SKM-1 (cell line): ENCODE measurements around the gene SMIM24.

Source experiments
- DNase-seq: peaks from one replicate; lab custom pipeline; 2025; ENCODE audit not compliant: unreplicated experiment; lab: John Stamatoyannopoulos, UW

SMIM24 gene

DNA sequence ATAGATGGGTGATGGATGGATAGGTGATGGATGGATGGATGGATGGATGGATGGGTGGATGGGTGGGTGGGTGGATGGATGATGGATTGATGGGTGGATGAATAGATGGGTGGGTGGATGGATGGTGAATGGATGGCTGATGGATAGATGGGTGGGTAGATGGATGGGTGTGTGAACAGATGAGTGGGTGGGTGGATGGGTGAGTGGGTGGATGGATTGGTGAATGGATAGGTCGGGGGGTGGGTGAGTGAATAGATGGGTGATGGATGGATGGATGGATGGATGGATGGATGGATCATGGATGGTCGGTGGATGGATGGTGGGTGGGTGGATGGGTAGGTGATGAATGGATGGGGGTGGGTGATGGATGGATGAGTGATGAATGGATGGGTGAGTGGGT lies 3.5 kb downstream of the SMIM24 start:
- no peak for DNase-seq

DNA sequence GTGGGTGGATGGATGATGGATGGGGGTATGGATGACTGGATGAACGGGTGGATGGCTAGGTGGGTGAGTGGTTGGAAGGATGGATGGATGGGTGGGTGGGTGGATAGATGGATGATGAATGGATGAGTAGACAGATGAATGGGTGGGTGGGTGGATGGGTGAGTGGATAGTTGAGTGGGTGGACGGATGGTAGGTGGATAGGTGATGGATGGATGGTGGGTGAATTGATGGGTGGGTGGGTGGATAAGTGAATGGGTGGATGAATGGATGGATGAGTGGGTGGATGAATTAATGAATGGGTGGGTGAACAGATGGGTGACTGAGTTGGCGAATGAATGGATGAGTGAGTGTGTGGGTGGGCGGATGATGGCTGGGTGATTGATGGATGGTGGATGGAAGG lies 4.9 kb downstream of the SMIM24 start:
- no peak for DNase-seq

DNA sequence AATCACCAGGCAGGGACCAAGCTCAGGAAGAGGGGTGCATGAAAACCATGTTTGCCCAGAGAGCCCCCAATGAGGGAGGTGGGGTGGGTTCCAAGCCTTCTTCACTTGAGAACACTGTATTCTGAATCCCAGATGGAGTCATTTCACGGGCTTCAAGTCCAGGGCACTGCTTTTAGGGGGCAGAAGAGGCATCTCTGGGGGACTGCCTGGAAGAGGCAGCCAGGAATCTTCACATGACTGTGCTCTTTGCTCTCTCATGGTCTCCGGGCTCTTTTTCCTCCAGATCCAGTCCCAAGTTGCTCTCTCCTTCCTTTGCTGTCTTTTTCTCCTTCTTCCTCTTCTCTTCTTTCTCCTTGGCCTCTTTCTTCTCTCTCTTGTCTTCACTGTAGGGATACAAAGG lies 5.7 kb downstream of the SMIM24 start:
- DNase-seq = no peak

DNA sequence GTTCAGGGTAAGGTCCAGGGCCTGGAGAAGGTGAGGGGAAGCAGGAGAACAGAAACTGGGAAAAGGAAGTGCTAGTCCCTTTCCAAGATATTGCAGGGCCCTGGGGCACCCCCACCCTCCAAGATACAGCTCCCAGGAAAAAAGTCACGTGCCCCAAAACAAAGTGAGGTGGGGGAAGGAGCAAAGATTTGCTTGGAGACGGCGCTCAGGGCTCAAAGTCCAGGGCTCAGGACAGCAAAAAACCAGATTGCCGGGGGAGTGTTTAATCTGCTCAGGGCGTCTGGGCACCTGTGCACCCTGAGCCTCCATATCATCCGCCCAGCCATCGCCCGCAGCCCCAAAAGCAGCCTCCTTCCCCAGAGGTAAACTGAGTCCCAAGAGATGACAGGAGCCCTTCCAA lies 6.3 kb downstream of the SMIM24 start:
- DNase-seq = no peak

DNA sequence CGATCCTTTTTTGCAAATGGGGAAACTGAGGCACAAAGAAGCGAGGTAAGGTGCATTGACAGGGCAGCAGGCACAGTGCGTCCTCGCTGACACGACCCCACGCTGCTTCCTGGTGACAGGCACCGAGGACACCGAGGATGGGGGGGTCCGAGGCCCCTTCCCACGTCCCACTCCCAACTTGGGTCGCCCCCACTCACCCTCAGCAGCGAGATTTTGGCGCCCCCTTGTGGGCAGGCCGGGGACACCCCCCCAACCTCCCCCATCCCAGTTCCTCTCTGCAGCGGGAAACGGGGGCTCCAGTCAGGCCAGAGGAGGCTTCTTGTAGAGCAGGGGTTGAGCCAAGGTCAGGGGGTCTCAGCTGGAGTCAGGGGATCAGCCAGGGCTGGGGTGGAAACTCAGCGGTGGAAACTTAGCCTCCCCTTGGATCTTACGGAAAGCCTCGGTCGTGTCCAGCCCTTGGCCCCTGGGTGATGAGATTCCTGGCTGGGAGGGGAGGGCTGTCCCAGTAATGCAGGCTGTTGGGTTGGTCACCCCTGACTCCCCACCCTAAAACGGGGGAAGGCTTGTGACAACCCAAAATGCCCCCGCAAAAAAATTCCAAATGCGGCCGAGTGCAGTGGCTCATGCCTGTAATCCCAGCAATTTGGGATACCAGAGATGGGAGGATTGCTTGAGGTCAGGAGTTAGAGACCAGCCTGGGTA lies 8.2 kb downstream of the SMIM24 start:
- no peak for DNase-seq

DNA sequence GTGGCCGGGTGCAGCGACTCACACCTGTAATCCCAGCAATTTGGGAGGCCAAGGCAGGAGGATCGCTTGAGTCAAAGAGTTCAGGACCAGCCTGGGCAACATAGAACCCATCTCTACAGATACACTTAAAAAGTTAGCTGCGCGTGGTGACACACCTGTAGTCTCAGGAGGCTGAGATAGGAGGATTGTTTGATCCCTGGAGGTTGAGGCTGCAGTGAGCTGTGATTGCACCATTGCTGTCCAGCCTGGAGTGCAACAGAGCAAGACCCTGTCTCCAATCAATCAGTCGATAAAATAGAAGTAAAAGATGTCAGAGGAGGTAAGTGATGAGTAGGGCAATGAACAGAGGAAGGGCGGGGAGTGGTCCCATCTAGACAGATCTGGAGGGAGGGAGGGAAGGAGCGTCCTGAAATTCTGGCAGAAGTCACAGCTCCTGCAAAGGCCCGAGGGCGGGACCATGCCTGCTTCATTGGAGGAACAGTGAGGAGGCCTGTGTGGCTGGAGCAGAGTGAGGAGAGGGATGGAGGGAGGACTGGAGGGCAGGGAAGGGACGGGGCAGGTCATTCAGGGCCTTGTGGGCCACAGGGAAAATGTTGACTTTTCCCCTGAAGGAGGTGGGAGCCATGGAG lies 9.7 kb downstream of the SMIM24 start:
- no peak for DNase-seq

DNA sequence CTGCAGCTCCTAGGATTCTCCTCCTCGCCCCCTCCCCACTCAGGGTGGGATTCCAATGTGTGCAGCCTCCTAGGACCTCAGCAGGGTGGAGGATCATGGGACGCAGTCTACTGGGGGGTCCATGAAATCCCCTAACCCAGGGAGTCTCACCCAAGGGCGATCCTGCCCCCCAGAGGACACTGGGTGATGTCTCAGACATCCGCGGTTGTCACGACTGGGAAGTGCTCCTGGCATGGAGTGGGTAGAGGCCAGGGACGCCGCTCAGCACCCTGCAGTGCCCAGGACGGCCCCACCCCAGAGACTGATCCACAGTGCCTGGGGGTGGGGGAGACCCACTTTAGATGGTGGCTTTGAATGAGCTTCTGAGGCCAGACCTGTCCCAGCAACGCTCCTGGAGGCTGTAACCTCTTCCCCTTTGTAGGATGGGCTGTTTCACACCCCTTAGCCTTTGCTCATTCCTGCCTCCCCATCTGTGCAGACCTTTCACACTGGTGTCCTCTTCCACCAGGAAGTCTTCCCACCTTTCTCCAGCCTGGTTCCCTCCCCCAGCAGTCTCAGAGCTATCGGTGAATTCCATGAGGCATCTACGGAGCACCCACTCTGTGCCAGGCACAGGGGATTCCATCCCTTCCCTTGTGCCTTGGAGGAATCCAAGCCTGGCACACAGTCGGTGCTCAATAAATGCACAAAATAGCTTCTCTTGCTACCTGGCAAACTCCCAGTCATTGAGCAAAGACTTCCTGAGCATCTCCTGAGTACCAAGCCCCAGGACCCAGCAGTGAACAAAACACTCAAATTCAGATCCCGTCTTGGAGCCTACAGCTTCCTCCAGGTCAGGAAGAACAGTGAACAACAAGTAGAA lies 10.5 kb downstream of the SMIM24 start:
- DNase-seq = no peak

DNA sequence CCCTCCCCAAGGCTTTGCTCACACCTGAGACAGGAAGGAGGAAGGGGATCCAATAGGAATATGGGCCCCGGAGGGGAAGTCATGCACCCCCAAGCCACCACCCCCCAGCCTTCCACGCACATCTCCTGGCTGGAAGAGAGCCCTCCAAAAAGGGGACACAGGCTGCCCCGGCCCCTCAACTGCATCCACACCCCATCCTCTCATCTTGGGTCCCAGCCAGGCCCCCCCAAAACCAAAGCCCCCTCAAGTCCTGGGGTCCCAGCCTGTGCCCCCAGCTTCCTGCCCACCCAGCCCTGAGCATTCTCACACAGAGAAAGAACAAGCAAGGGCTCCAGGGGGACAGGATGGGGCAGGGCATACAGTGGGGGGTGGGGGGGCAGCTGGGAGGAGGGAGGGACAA lies 12.1 kb downstream of the SMIM24 start:
- DNase-seq = no peak

DNA sequence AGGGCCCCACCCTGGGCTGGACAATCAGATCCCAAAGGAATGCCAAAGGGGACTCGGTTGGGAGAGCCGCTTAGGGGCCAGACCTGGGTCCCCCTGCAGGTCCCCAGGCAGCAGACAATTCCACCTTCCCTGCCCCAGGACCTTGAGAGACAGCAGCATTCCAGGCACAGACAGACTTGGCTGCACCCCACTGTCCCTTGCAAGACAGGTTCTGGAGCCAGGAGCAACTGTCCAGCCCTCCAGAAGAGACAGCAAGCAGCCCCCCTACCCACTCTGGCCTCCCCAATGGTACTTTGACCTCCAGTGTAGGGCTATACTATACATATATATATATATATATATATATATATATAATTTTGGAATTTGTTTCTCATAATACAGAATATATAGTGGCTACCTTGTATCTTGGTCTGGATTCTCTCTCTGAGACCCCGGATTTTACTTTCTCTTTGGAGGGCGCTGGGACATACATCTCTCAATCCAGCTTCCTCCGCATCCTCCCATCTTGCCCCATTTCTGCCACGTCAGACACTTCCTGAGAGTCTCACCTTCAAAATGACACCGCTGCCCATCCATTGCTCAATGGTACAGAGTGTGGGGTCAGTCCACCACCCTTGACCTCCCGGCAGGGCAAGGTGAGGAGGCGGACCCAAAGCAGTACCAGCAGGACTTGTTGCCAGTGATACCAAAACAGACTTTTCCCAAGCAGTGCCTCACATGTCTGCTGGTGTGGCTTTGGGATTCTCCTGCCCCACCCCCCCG lies 12.7 kb downstream of the SMIM24 start:
- DNase-seq = no peak

DNA sequence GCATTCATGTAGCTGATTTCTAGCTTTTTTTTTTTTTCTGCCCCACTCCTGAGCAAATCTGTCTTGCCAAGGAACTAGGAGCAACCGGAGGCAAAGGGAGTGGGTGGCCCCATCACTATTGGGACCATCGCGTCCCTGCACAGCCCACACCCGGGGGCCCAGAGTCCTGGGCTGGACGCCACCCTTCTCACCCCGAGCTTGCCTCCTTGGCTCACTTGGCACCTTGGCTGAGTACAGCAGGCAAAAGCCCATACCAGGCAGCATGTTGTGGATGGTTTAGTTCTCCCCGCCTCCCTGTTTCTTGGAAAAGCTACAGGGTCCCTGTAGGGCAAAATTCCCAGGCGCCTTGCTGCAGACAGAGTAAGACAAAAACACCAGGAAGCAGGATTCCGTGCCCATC lies 13.7 kb downstream of the SMIM24 start:
- no peak for DNase-seq

DNA sequence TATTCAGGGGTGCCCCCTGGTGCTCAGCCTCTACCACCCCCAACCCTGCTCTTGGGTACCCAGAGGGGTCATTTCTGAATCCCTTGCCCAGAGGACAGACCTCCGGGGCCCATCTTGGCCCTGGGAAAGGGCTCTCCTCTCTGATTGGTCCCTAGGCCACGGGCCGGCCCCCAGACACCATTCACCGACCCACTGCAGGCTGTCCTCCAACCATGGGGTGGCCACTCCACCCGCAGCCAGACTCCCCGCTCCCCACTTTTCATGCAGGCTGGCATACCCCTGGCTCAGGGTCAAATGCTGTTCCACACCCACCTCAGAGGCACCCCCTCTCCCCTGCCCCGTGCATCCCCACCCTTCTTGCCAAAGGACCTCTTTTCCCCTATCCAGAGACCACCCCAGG lies 14.8 kb downstream of the SMIM24 start:
- DNase-seq = no peak

DNA sequence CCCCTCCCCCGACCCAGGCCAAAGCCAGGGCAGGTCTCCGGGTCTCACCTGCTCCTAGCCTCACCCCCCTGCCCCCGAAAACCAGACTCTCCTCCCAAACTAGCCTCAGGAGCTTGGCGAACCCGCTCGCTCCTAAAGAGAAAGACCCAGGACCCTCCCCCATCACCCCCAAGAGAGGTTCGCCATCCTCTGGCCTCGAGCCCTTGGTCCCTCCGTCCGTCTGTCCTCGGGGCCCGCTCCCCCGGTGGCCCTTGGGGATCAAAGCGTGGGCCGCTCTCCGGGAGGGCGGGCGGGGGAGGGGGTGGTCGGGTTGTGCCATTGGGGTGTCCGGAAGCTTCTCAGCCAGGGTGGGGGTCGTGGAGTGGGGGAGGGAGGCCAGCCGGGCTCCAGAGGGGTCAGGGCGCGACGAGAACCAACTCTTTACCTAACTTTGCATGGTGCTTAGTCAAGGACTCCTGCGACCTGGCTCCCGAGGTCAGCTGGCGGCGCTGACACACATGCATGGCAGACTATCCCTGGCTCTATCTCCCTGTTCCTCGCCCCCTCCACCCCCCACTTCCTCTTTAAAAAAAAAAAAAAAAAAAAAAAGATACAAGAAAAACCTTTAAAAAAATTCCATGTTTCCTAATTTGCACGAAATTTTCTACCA lies 15.6 kb downstream of the SMIM24 start:
- no peak for DNase-seq

DNA sequence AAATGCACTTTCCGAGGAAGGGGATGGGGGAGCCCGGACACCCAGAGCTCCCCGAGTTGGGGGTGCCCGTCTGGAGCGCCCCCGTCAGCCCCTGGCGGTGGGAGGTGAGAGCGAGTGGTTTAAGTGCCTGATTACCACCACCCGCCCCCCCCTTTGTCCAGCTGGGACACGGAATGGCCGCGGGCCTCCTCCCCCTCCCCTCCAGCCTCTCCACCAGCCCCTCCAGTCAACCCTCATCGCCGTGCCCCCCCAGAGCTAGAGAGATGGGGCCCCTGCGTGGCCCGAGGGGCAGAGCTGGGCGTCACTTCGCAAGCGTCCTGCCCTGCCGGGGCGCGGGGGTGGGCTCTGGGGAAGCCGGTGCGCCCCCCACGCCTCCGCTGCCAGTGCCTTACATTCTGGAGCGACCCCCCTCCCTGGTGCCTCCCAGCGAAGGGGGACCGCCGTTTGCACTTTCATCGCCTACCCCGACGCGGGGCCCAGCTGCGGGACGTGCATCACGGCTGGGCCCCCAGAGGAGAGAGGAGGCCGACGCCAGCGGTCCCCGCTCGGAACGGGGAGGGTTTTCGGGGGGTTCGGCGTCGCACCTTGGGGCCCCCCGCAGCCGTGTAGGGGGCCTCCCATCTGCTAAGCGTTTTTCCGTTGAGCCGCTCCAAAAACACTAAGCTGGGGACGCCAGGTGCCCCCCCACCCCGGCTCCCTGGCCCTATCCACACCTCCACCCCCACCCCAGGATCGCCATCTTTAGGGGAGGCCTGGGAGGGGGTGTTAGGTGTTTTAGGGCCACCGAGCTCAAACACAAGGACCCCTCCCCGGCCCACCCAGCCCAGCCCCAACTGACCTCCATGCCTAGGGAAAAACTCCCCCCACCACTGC lies 16.4 kb downstream of the SMIM24 start:
- DNase-seq = no peak

DNA sequence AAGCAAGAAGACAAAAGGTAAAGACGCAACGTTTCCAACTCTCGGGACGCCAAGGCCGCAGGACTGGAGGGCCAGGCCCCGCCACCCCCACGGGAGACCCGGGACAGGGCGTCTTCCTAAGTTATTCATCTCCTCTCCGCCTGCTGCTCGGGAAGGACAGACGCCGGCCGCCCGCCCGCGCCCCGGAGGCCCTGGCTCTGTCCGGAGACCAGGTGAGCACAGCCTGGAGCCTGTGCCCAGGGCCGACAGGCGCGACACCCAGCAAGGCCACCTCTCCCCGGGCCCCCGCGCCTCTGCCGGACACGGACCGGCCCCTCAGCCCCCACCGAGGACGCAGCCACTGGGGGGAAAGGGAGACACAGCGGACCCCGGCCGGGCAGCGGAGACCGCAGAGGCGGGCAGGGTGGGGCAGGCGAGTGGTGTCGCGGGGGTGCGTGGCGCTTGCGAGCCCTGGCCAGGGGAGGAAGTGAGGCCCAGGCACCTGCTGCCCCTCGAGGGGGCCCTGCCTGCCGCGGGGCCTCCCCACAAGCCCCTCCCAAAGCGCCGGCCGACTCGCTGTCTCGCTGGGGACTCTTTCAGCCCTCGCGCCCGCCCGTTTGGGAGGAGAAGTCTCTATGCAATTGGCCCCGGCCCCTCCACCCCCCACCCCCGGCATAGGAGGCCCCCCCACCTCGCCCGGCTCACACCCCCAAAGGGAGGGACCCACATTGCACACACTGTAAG lies 17.2 kb downstream of the SMIM24 start:
- no peak for DNase-seq

DNA sequence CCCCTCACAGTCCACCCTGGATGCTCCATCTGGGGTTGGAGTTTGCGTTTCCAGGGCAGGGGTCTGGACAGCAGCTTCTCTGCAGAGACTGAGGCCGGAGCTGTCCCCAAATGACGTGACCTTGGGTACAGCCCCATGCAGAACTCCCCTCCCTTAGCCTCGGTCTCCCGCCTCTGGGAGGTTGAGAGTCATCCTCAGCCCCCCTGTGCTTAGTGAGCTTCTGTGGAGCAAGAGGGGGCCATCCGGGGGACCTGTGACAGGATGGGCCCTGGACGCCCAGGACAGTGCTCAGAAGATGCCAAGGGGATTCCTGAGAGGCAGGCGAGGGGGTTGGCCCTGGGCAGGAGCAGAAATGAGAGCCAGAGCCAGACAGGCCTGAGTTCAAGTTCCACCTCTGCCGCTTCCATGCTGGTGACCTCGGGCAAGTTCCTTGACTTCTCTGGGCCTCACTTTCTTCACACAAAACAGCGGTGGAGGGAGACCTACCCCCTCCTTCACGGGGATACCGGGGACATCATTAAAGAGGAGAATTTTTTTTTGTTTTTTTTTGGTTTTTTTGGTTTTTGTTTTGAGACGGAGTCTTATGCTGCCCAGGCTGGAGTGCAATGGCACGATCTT lies 20.3 kb downstream of the SMIM24 start:
- no peak for DNase-seq

DNA sequence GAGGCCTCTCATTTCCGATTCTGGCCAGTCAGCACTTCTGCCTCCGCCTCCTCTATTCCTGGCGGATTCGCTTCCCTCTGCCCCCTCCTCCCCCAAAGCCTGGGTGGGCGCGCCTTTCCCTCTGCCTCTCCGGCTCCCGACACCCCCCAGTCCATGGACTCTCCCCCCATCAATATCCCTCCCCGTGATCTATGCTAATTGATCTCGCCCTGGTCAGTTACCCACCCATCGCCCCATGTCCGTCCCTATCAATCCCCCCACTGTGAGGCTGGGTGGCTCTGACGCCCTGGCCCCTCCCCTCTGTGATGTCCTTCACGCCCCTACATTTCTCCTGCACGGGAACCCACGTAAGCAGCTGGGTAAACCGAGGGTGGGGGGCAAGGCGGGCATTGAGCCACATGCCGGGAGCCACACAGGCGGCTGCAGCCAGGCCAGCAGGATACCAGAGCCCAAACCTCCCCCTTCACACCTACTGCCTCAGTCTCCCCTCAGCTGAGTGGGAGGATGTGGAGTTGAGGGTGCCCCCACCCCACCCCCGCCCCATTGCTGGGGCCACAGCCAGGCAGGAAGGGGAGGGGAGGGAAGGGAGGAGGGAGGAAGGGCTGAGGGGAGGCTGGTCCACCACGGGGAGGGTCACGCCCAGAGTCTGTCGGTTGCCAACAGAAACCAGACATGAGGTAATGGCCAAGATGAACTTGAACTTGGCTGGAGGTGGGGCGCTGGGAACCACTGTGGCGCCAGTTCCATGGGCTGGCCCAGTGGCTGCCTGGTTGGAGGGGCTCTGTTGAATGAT lies 21.0 kb downstream of the SMIM24 start:
- DNase-seq = no peak

DNA sequence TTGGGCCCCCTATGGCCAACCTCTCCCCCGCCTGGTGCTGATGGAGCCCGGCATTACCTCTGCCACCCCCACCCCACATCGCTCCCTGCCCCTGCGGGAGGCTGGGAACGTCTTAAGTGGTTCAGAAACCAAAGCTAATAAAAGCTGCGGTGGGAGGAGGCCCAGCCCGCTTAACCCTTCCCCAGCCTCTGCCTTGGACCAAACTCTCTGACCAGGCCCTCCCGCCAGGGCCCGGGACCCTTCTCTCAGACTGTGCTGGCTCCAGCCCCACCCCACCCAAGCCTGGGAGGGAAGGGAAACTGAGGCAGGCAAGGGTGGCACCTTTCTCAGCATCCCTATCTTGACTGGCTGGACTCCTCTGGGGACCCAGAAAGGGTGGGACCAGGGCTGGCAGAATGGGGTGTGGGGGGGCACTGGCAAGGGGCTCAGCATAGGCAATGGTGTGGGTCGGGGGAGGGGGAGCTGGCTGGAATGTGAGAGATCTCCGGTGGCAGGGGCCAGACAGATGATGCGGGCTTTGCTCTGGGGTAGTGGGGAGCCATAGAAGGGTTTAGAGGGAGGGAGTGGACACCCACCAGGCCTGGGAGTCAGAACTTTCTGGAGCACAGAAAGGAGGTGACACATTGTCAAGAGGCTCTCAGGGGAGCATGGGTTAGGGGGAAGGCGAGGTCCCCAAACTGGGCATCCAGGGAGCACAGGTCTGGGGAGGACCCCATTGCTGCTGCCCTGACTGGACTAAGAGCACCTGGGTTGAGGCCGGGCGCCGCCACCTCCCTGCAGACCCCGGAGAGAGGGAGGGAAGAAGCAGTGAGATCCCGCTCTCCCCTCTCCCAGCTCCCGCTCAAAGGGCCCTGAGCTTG lies 21.9 kb downstream of the SMIM24 start:
- DNase-seq = no peak
